Limb (tissue), 2 donors: ENCODE measurements around the gene ARHGAP15.

Source experiments
- DNase-seq, 2 donors: peaks; one replicate each; pipeline ENCODE4 v3.0.0-alpha.2; 2016; ENCODE audit errors: extremely low spot score in 2 of 2

ARHGAP15 gene

DNA sequence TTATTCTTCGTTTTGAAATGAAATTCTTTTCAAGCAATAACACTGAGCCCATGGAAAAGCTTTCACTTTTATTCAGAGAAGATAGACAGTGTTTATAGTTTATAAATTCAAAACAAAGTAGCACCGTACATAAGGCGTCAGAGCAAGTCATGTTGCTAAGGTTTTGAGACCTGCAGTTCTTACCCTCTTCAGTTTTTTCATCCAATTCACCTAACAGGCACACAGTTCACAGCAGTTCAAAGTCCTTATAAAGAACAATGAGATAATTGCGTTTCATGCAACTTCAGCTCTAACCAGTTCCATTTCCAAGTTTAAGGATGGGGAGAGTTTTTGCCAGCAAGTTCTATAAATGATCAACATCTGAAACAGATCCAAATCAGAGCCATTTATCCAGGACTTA lies 96.7 kb downstream of the ARHGAP15 start:
- DNase-seq = no peak

DNA sequence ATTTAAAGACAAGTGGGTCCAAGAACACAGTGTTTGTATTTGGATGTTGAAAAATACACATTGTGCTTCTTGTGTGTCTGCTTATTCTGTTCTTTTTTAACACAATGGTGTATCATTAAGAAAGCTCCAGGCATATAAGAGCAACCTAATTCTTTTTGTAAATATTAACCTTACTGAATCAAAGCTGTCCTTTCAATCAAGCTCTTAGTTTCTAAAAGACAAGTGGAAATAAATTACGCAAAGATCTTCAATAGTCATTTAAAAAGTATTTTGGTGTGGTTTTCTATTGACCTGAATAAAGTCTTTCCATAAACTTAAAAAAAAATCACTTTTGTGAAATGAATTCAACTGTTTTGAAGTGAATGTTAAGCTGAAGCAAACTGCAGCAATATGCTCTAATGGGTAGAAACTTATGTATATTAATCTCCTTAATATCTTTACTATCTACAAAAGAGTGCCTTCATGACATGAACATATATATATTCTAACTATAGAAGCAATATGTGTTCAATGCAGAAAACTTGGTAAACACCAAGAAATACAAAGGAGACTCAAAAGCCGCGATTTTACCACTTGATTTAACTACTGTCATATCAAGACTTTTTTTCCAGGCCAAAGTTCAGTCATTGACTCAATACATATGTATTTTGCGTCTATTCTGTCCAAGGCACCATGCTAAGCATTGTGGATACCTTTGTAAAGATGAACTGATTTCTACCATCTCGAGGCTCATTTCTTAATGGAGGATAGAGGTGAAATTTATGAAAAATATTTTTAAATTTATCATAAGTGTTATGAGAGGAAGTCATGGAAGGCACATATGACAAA lies 97.7 kb downstream of the ARHGAP15 start:
- DNase-seq = no peak

DNA sequence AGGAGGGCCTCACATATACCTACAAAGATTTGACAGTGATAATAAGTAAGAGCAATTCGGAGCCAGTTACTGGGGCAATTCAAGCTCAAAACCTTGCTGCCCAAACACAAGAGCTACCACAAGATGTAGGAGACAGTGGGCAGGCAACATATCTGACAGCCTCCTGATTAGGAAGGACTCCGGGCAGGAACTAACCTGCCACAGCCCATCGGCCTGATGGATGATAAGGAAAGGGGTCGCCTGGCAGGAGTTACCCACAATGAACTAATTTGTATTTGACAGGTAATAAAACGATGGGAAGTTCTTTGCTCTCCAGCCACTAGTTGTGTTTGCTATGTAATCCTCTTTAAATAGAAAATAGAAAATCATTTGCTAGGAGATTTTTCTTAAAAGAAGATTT lies 100.2 kb downstream of the ARHGAP15 start:
- DNase-seq = no peak

DNA sequence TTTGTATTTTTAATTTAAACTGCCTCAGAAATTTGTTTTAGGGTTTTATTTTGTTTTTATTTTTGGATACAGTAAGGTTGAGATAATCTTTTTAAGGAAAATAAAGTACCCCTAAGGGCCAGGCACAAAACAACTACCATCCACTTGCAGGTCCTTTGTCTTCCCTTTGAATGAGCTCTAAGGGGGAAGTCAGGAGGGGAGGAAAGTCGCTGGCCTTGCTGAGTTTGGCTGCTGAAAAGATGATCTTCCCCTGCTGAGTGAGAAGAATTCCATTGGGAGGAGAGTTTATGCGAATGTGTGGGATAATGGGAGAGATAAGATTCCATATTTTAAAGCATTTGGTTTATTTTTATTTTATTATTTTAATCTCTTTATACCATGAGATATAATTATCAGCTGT lies 100.7 kb downstream of the ARHGAP15 start:
- no peak for DNase-seq

DNA sequence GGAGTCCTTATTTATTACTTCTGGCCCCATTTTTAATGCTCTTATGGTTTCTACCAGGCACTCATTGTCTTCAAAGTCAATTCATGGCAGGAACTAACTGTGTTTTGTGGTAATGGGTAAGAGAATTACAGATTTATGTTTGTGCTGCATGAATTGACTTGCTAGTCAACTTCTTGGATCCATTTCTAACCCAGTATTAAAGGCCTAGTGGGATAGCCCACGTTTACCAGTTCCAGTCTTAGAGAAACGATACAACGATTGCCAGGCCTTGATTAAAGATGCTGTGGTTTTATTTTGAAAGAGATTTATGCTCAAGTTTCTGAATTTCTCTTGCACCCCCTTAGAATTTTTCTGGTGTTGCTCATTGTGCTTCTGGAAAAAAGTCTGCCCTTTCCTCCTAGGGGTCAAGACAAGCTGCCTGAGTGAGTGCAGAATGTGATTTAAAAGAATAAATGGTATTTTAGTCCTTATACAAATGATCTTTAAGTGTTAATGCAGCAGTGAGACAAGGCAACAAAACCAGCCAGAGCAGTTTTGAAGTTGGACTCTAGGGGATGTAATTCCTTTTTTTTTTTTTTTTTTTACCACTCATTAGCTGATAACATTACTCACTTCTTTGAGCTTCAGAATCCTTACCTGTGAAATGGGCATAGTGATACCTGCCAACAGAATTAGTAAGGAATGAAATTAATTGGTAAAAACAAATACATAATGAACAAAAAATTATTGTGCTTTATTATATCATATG lies 101.5 kb downstream of the ARHGAP15 start:
- DNase-seq = no peak

- no peak for DNase-seq
Measured at GRCh38 chr2:143231254-143231645, 102.0 kb downstream of the ARHGAP15 start.

DNA sequence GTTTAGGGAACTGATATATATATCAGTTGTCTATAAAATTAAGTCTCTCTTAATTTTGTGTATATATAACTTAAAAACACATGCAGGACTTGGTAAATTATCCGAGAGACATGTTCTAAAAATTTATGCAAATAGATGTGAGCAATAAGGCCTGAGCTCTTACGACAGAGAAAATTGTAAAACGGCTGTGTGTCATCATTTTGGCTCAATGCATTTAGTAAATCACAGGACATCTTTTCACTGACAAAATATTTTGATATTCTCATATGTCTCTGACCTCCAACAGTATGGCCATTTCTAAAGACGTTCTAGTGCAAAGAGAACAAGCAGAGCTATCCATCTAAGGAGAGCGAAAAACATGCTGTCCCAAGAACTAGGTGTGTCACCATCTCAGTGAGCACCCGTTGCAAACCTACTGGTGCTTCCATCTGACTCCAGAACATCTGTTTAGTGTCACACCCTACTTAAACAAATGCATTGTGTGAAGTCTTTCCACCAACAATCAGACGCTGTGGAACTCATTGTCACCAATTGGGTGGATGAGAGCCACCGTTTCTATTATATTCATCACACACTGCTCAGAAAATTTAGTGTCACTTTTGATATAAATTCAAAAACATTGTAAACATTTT lies 108.0 kb downstream of the ARHGAP15 start:
- no peak for DNase-seq

DNA sequence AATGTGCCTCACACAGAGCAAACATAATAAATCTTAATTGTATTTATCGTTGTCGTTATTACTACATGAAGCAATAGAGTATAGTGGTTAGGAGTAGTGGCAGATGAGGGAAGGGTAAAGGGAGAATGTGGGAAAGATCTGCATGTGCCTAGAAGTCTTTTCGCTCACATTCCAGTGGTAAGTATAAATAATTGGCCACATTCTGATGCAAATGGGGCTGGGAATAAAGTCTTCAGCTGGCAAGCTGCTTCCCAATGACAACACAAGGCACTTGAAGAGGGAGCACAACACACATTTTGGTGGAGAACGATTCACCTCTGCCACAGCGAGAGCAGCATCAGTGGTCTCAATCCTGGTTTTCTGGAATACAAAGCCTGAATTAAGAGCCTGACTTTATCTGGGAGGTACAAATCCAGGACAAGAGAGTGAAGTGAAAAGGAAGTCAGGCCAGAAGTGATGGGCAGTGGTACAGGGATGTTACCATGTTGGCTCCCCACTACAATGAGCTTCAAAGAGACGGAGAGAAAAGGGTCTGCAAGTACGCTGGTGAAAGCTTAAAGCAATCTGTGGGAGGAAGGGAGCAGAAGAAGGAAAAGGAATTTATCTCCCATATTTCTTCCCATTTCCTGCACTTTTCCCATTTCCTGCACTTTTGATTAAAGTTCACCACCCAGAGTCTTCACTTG lies 112.3 kb downstream of the ARHGAP15 start:
- DNase-seq = no peak

DNA sequence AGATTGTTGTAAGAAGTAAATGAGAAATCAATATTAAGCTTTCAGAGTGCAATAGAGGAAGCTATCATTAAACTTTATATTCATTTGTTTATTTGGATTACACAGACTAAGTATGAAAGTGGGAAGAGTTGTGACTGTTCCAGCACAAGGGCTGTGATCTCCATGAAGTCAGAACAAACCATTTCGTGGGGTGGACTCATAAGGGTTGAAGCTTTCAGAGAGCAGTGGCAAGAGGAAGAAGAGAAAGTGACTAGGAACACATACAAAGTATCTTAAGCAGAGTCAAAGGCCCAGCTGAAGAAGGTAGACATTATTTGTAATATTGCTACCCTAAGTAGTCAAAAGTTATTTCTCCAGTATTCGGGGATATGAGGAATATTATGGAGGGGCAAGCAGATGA lies 117.0 kb downstream of the ARHGAP15 start:
- DNase-seq = no peak

- no peak for DNase-seq
Measured at GRCh38 chr2:143246815-143247744, 117.9 kb downstream of the ARHGAP15 start.

DNA sequence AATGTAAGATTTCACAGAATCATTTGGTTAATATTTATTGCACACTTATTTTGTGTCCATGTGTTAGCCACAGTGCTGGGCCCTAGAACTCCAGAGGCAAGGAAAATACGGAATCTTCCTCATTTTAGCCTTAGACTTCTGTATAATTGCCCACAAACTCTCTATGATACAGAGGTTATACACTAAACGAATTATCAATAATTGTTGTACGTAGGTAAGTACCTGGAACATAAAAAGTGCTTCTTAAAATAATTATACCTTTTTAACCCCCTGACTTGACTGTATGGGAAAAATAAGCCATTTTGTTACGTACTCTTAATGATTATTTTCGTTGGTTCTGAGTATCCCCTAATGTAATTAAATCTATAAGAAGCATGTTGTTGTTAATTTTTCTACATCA lies 119.4 kb downstream of the ARHGAP15 start:
- DNase-seq = no peak

DNA sequence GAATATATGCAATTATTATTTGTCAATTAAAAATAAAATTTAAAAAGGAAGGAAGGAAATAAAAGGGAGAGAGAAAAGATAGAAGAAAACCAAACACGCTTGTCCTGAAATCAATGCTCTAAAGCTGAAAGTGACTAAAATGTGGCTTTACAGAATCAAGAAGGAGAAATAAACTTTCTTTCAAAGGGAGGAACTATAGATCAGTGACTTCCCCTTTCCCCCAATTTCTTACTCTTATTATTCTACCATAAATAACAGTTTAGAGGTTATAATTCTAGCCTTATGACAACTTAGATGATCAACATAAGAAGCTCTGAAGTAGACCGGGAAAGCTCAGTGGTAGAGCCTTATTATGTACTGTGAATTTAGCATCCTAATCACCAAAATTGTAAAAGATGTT lies 122.5 kb downstream of the ARHGAP15 start:
- DNase-seq = no peak

GRCh38 chr2:143252138-143252907 lies 123.1 kb downstream of the ARHGAP15 start:
- DNase-seq = no peak

DNA sequence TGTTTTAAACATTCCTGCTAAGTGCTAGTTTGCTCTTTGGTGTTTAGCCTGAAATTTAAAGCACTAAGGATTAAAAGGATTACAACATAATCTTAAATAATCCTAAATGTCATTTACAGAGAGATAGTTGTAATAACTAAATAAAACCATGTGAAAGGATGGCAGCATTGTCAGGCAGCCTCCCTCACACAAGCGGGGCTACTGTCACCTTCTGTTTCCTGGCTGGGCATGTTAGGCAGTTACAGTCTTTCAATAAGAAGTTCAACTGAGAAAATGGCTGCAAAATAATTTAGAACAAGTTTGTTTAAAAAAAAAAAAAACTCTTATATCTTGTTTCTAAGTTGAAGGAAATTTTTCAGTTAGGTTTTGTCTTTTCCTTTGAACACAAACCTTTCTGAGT lies 124.9 kb downstream of the ARHGAP15 start:
- no peak for DNase-seq

- no peak for DNase-seq
Measured at GRCh38 chr2:143255086-143255485, 125.9 kb downstream of the ARHGAP15 start.

DNA sequence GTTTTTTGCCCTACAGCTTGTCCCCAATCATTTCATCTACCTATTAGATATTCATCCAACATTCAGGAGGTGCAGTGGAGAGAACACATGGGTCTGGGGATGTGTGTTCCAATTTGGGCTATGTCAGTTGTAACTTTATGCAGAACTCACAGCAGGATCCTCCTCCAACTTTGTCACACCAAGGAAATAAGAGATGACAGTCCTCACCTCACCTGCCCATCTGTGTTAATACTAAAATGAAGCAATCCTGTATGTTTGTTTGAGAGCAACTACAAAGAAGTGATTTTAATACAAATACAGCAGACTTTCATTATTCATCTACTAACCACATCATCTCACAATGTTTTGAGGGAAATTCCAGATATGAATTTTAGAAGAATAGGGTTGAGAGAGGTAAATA lies 126.7 kb downstream of the ARHGAP15 start:
- no peak for DNase-seq

DNA sequence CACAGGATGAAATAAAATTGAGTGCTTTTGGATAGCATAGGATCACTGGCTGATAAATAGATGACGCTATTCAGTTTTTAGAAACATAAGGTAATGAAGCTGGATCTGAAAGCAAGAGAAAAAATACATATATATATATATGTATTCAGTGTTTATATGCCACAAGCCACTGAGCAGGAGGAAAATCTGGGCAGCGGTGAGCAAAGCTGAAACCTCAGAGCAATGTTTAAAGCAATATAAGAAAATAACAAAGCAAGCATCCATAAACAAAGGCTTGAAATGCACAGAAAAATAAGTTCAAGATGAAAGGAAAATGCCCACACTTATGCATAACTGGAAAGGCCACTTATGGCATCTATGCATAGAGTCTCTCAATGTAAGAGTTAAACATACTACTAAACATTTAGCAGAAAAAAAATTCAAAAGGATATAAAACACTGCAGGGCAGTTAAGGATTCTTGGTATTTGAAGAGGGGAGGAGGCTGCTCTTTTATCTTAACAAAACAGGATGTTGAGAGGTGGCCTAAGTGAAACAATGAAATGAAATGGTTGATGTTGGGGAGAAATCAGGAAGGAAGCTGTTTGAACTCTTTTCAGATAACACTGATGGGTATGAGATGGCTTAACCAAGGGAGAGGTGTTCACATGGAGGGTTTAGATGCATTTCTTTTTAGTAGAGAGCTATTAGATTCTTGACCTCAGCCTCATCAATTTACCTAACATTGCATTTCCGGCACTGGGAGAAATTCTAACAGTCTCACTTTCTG lies 129.1 kb downstream of the ARHGAP15 start:
- no peak for DNase-seq

DNA sequence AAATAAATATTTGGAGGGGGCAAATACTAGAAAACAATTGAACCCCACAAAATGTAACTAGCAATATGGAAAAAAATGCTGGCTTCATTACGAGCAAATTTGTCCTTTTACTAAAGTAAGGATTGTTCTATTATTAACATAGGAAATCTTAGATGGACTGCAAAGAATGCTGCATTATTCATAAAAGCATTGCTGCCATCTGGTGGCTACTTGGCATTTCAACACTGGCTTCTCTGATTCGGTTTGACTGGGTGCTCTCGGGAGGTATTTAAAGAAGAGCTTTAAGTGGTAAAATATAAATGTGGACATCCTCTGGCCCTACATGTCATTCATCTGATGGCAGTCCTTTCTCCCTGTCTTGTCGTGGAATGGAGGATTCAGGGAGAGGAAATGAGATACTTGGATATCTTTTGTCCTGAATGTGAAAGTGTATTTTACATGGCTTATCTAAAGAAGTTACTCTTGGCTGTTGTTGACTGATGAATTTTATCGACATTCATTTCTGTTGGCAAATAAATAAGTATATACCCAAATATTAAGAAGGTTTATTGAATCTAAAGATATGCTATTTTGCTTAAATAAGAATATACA lies 130.2 kb downstream of the ARHGAP15 start:
- peak; percentile 70 to 75 for DNase-seq

DNA sequence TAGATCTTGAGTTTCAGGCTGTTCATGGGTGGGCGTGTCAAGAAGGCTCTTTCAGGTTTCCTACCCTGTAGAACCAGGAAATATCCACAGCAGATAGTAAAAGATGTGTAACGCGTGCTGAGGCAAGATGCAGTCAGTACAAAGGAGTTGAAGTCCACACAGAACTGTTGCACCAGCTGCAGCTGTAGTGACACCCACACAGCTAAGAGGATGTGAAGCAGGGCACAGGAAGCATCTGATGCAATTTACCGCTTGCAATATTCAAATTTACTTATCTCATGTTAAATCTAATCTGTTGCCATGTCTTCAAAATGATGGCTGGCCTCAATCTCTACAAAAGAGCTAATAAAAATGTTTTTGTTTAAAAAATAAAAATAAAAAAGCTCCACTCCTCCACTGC lies 132.8 kb downstream of the ARHGAP15 start:
- DNase-seq = no peak
